Trophoblast cell (in vitro differentiated cells and primary cell): Measurements from ENCODE around the gene PPP1R13B.
"Not testable (repeated sequence)": the region's sequence is repeated elsewhere in the genome, so short reads cannot be mapped to it uniquely, and the experiment has no call there.

Experiments used
- DNase-seq, 2 donors: peaks; one replicate each; pipeline ENCODE4 v3.0.0-alpha.2; 2016
- H2AFZ ChIP-seq: 2 replicates; pipeline ENCODE4 v1.6.1; 2013; ENCODE audit warnings: low read length, moderate library complexity, mild to moderate bottlenecking; ENCODE audit not compliant: insufficient read depth, poor library complexity
- H2AK5ac ChIP-seq: 2 replicates; pipeline ENCODE4 v1.6.1; 2013; ENCODE audit warnings: mild to moderate bottlenecking, low read length
- H2BK120ac ChIP-seq: 2 replicates; pipeline ENCODE4 v1.6.1; 2013; ENCODE audit warnings: low read length, mild to moderate bottlenecking, moderate library complexity; ENCODE audit not compliant: insufficient read depth, poor library complexity
- H2BK12ac ChIP-seq: 2 replicates; pipeline ENCODE4 v1.6.1; 2013; ENCODE audit warnings: mild to moderate bottlenecking, low read length, moderate library complexity
- H2BK5ac ChIP-seq: 2 replicates; pipeline ENCODE4 v1.6.1; 2013; ENCODE audit warnings: low read length, low read depth, moderate library complexity, mild to moderate bottlenecking; ENCODE audit not compliant: poor library complexity
- H3K14ac ChIP-seq: 2 replicates; pipeline ENCODE4 v1.6.1; 2013; ENCODE audit warnings: mild to moderate bottlenecking, low read length
- H3K18ac ChIP-seq: 2 replicates; pipeline ENCODE4 v1.6.1; 2013; ENCODE audit warnings: mild to moderate bottlenecking, low read length
- H3K23ac ChIP-seq: 2 replicates; pipeline ENCODE4 v1.6.1; 2013; ENCODE audit warnings: low read length
- H3K27ac ChIP-seq: 2 replicates; pipeline ENCODE4 v1.5.1; 2013; ENCODE audit warnings: low read depth, mild to moderate bottlenecking, inconsistent platforms, low read length, moderate library complexity
- H3K27me3 ChIP-seq: 2 replicates; pipeline ENCODE4 v1.6.1; 2013; ENCODE audit warnings: inconsistent platforms, mild to moderate bottlenecking, low read length, moderate library complexity; ENCODE audit not compliant: insufficient read depth
- H3K36me3 ChIP-seq, 2 experiments: 1 replicate in 1 of 2; 2 replicates in 1 of 2; pipeline ENCODE4 v1.6.1; 2013; ENCODE audit warnings: low read length in 2 of 2, mild to moderate bottlenecking in 2 of 2, moderate library complexity in 1 of 2; ENCODE audit not compliant: insufficient read depth in 2 of 2, control insufficient read depth in 1 of 2
- H3K4ac ChIP-seq: 2 replicates; pipeline ENCODE4 v1.6.1; 2013; ENCODE audit warnings: low read depth, mild to moderate bottlenecking, low read length, moderate library complexity
- H3K4me1 ChIP-seq, 2 experiments: 1 replicate in 1 of 2; 2 replicates in 1 of 2; pipeline ENCODE4 v1.6.1; 2013; ENCODE audit warnings: low read length in 2 of 2, mild to moderate bottlenecking in 2 of 2, moderate library complexity in 1 of 2; ENCODE audit not compliant: insufficient read depth in 2 of 2, control insufficient read depth in 1 of 2
- H3K4me2 ChIP-seq: 2 replicates; pipeline ENCODE4 v1.6.1; 2013; ENCODE audit warnings: inconsistent platforms, mild to moderate bottlenecking, low read length, moderate library complexity
- H3K4me3 ChIP-seq: 2 replicates; pipeline ENCODE4 v1.5.1; 2013; ENCODE audit warnings: mild to moderate bottlenecking, low read depth, low read length, inconsistent platforms
- H3K79me1 ChIP-seq: one replicate; pipeline ENCODE4 v1.6.1; 2013; ENCODE audit warnings: low read length
- H3K79me2 ChIP-seq: 2 replicates; pipeline ENCODE4 v1.6.1; 2013; ENCODE audit warnings: low read length, mild to moderate bottlenecking; ENCODE audit not compliant: control insufficient read depth, insufficient read depth, poor library complexity
- H3K9ac ChIP-seq: 2 replicates; pipeline ENCODE4 v1.6.1; 2013; ENCODE audit warnings: mild to moderate bottlenecking, low read length
- H3K9me3 ChIP-seq: 2 replicates; pipeline ENCODE4 v1.6.1; 2013; ENCODE audit warnings: low read depth, mild to moderate bottlenecking, control low read depth, inconsistent platforms, low read length; ENCODE audit not compliant: insufficient read depth
- H4K12ac ChIP-seq: 2 replicates; pipeline ENCODE4 v1.6.1; 2013; ENCODE audit warnings: low read depth, mild to moderate bottlenecking, low read length, moderate library complexity
- H4K8ac ChIP-seq: 2 replicates; pipeline ENCODE4 v1.6.1; 2013; ENCODE audit warnings: low read depth, mild to moderate bottlenecking, low read length, moderate library complexity
- H4K91ac ChIP-seq: one replicate; pipeline ENCODE4 v1.6.1; 2013; ENCODE audit warnings: low read depth, mild to moderate bottlenecking, low read length, moderate library complexity
- WGBS: extraction: QIAGEN DNeasy Blood & Tissue Kit; methylation state at CpG from one replicate; pipeline ENCODE4 v1.1.7; 2013; ENCODE audit warnings: missing lambda C conversion rate; ENCODE audit not compliant: insufficient read length, insufficient coverage; ENCODE audit errors: extremely low coverage; 5-methylcytosine and 5-hydroxymethylcytosine counted together

PPP1R13B gene

GRCh38 chr14:103776319-103776718 lies 71.1 kb downstream of the PPP1R13B start:
- DNase-seq, H3K4me3 ChIP-seq, H3K4me1 ChIP-seq, H3K36me3 ChIP-seq, H2BK120ac ChIP-seq, H2AFZ ChIP-seq, H3K4ac ChIP-seq, H3K9me3 ChIP-seq, H3K9ac ChIP-seq, H4K12ac ChIP-seq, H3K18ac ChIP-seq, H3K79me2 ChIP-seq, H2BK5ac ChIP-seq, H3K14ac ChIP-seq, H3K23ac ChIP-seq, H3K4me2 ChIP-seq, H4K8ac ChIP-seq, H3K27ac ChIP-seq, H2BK12ac ChIP-seq, H3K27me3 ChIP-seq, H3K79me1 ChIP-seq, H2AK5ac ChIP-seq, H4K91ac ChIP-seq: not testable (repeated sequence)
- no CpG with 5 or more reads among the region's 6 CpGs for WGBS

GRCh38 chr14:103775506-103775905 lies 71.9 kb downstream of the PPP1R13B start:
- no peak overlapping the region for H3K4ac ChIP-seq
- H4K91ac ChIP-seq = no peak overlapping the region
- no peak for DNase-seq
- H3K14ac ChIP-seq = no peak overlapping the region
- no peaks in the 10 kb centered on the region for H3K79me1 ChIP-seq
- H2AK5ac ChIP-seq = no peak overlapping the region
- H3K23ac ChIP-seq = no peak overlapping the region
- H4K8ac ChIP-seq = no peak overlapping the region
- no peak overlapping the region for H3K9ac ChIP-seq
- no peaks in the 10 kb centered on the region for H3K27me3 ChIP-seq
- H3K4me3 ChIP-seq = no peak overlapping the region
- H2BK12ac ChIP-seq = no peak overlapping the region
- peaks cover 0 to 2% of the 10 kb centered on the region in 2 experiments for H3K36me3 ChIP-seq
- H2BK5ac ChIP-seq = no peak overlapping the region
- H3K79me2 ChIP-seq = no peaks in the 10 kb centered on the region
- no peak overlapping the region for H3K4me2 ChIP-seq
- no peak overlapping the region for H4K12ac ChIP-seq
- H2BK120ac ChIP-seq = no peak overlapping the region
- H3K27ac ChIP-seq = no peak overlapping the region
- no peaks in the 10 kb centered on the region for H3K9me3 ChIP-seq
- WGBS = no CpG with 5 or more reads among the region's 7 CpGs
- H3K18ac ChIP-seq = no peak overlapping the region
- H2AFZ ChIP-seq = no peak overlapping the region
- H3K4me1 ChIP-seq = no peaks in the 10 kb centered on the region

GRCh38 chr14:103773521-103773920 lies 73.9 kb downstream of the PPP1R13B start:
- H3K4me3 ChIP-seq = no peak overlapping the region
- no peak for DNase-seq
- no peaks in the 10 kb centered on the region for H3K27me3 ChIP-seq
- H3K4me2 ChIP-seq = no peak overlapping the region
- WGBS = no CpG with 5 or more reads among the region's 2 CpGs
- no peak overlapping the region for H4K12ac ChIP-seq
- no peak overlapping the region for H4K8ac ChIP-seq
- H2BK5ac ChIP-seq = no peak overlapping the region
- H3K4ac ChIP-seq = no peak overlapping the region
- H3K79me2 ChIP-seq = no peaks in the 10 kb centered on the region
- H3K23ac ChIP-seq = no peak overlapping the region
- H3K27ac ChIP-seq = no peak overlapping the region
- no peak overlapping the region for H2BK120ac ChIP-seq
- no peak overlapping the region for H2AFZ ChIP-seq
- H2AK5ac ChIP-seq = no peak overlapping the region
- H2BK12ac ChIP-seq = no peak overlapping the region
- H3K14ac ChIP-seq = no peak overlapping the region
- H3K9me3 ChIP-seq = no peaks in the 10 kb centered on the region
- H3K9ac ChIP-seq = no peak overlapping the region
- no peaks in the 10 kb centered on the region for H3K79me1 ChIP-seq
- H3K18ac ChIP-seq = no peak overlapping the region
- no peaks in the 10 kb centered on the region for H3K4me1 ChIP-seq
- no peak overlapping the region for H4K91ac ChIP-seq
- peaks cover 0 to 2% of the 10 kb centered on the region in 2 experiments for H3K36me3 ChIP-seq

- H3K9me3 ChIP-seq = no peaks in the 10 kb centered on the region
- H2BK5ac ChIP-seq = no peak overlapping the region
- H3K4me1 ChIP-seq = no peaks in the 10 kb centered on the region
- H2AFZ ChIP-seq = no peak overlapping the region
- H3K4me2 ChIP-seq = no peak overlapping the region
- H3K4ac ChIP-seq = no peak overlapping the region
- no peak overlapping the region for H4K12ac ChIP-seq
- H4K8ac ChIP-seq = no peak overlapping the region
- no peak for DNase-seq
- no peak overlapping the region for H3K23ac ChIP-seq
- H3K9ac ChIP-seq = no peak overlapping the region
- no peaks in the 10 kb centered on the region for H3K79me2 ChIP-seq
- H3K79me1 ChIP-seq = no peaks in the 10 kb centered on the region
- H3K27me3 ChIP-seq = no peaks in the 10 kb centered on the region
- no peak overlapping the region for H2AK5ac ChIP-seq
- no peak overlapping the region for H3K18ac ChIP-seq
- H2BK120ac ChIP-seq = no peak overlapping the region
- no peak overlapping the region for H3K4me3 ChIP-seq
- no peak overlapping the region for H3K27ac ChIP-seq
- H2BK12ac ChIP-seq = no peak overlapping the region
- whole genome bisulfite sequencing = no CpG with 5 or more reads among the region's 1 CpG
- no peak overlapping the region for H3K14ac ChIP-seq
- H3K36me3 ChIP-seq = no peaks in the 10 kb centered on the region
- no peak overlapping the region for H4K91ac ChIP-seq
Observed at GRCh38 chr14:103772078-103772712, 75.2 kb downstream of the PPP1R13B start.
